Duodenal mucosa (tissue), 2 donors: Measurements from ENCODE around the gene KIF6.

Source experiments
- H3K27ac ChIP-seq: one replicate; pipeline ENCODE4 v1.7.0; 2013; ENCODE audit warnings: low read depth, low read length
- H3K27me3 ChIP-seq, 2 donors: one replicate each; pipeline ENCODE4 v1.7.0; 2013; ENCODE audit warnings: low read length in 2 of 2, control low read depth in 1 of 2; ENCODE audit not compliant: insufficient read depth in 2 of 2, control insufficient read depth in 1 of 2
- H3K36me3 ChIP-seq, 2 donors: one replicate each; pipeline ENCODE4 v1.7.0; 2013; ENCODE audit warnings: low read length in 2 of 2, control low read depth in 1 of 2; ENCODE audit not compliant: insufficient read depth in 2 of 2, control insufficient read depth in 1 of 2
- H3K4me1 ChIP-seq, 2 donors: one replicate each; pipeline ENCODE4 v1.7.0; 2013; ENCODE audit warnings: low read length in 2 of 2, control low read depth in 1 of 2; ENCODE audit not compliant: insufficient read depth in 2 of 2, control insufficient read depth in 1 of 2
- H3K4me3 ChIP-seq, 2 donors: one replicate each; pipeline ENCODE4 v1.7.0; 2013; ENCODE audit warnings: low read length in 2 of 2, low read depth in 1 of 2
- H3K9ac ChIP-seq, 2 donors: one replicate each; pipeline ENCODE4 v1.7.0; 2013; ENCODE audit warnings: low read length in 2 of 2, low read depth in 1 of 2
- H3K9me3 ChIP-seq, 2 donors: one replicate each; pipeline ENCODE4 v1.7.0; 2013; ENCODE audit warnings: low read length in 2 of 2, control low read depth in 1 of 2; ENCODE audit not compliant: control insufficient read depth in 1 of 2

The KIF6 gene

DNA sequence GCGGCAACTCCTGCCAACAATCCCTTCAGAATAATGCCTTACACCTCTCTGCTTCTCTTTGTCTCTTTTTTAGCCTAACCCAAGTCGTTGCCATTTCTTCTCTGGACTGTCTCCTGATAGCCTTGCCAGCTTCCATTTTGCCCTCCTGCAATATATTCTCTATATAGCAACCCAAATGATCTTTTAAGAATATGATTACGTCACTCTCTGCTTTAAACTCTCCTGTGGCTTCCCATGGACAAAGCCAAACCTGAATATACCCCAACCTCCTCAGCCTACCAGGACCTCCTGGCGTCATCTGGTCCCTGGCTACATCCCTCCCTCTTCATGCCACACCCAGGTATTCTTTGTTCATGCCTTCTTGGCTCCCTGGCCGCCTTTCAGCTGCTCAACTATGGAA lies 276.2 kb downstream of the KIF6 start:
- H3K9ac ChIP-seq = no peak overlapping the region
- no peaks in the 10 kb centered on the region for H3K4me1 ChIP-seq

DNA sequence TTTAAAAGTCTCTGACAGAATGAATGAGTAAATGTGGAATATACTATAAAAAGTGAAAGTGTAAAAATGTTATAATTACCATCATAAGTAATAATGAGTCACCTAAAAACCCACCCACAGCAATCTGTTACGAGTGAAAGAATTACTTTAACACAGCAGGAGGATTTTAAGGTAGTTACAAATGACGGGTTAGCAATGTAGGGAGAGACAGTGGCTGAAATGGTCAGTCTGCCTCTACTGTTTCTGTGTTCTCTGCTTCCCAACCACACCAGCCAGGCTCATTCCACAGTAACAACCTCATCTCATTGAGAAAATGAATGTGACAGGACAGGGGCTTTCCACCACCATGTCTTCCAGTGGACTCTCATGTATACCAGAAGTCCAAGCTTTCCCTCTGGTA lies 278.3 kb downstream of the KIF6 start:
- Histone ChIP-seq H3K36me3 (no peaks in the 10 kb centered on the region), H3K4me3 (no peak overlapping the region), H3K27me3 (peaks cover 0 to 6% of the 10 kb centered on the region in 2 donors), H3K9me3 (no peaks in the 10 kb centered on the region), H3K9ac (no peak overlapping the region), H3K27ac (no peak overlapping the region), H3K4me1 (no peaks in the 10 kb centered on the region)

More for the DNA sequence above, 276.2 kb downstream of the KIF6 start:
- no peak overlapping the region for H3K27ac ChIP-seq
- H3K27me3 ChIP-seq = peaks cover 0 to 6% of the 10 kb centered on the region in 2 donors
- H3K36me3 ChIP-seq = no peaks in the 10 kb centered on the region
- no peaks in the 10 kb centered on the region for H3K9me3 ChIP-seq
- no peak overlapping the region for H3K4me3 ChIP-seq

DNA sequence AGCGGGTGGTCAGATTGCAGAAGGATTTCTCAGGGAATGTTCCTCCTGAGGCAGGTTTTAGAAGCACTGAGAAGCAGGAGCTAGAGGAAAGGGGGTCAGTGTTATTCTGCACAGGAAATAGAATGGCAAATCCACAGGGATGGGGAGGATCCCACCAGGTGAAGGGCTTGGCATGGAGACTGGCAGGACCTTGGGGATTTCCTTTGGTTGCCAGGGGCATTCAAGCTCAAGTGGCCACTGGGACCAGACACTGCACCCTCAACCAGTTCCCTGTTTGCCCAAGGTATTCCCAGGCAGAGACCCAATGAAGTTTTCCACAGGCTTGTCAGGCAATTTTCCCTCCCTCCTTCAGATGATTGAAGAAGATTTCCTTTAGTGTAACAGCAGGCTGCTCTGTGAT lies 279.5 kb downstream of the KIF6 start:
- Histone ChIP-seq H3K9ac (no peak overlapping the region), H3K4me3 (no peak overlapping the region), H3K9me3 (no peaks in the 10 kb centered on the region), H3K27ac (no peak overlapping the region), H3K4me1 (no peaks in the 10 kb centered on the region), H3K36me3 (no peaks in the 10 kb centered on the region), H3K27me3 (peaks cover 0 to 6% of the 10 kb centered on the region in 2 donors)

DNA sequence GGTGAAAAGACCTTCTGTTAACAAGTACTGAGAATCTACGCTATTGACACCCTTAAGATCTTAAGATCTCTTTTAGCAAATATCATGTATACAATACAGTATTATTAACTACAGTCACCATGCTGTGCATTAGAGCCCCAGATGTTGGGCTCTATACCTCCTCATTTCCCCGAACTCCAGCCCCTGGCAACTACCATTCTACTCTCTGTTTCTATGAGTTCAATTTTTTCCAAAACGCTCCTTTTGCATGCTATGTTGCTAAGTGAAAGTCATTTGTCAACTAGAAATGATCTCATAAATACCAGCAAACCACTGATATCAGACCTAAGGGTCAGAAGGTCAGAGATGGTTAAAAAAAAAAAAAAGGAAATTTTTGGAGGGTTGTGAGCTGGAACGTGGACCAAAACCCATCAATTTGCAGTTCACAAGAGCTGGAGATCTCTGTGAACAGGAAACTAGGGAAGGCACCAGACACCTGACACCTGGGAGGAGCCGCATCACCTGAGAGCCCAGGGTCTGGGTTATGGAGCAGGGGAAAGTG lies 280.7 kb downstream of the KIF6 start:
- Histone ChIP-seq H3K36me3 (no peaks in the 10 kb centered on the region), H3K4me3 (no peak overlapping the region), H3K9me3 (no peaks in the 10 kb centered on the region), H3K27me3 (peaks cover 0 to 4% of the 10 kb centered on the region in 2 donors), H3K9ac (no peak overlapping the region), H3K4me1 (no peaks in the 10 kb centered on the region), H3K27ac (no peak overlapping the region)

DNA sequence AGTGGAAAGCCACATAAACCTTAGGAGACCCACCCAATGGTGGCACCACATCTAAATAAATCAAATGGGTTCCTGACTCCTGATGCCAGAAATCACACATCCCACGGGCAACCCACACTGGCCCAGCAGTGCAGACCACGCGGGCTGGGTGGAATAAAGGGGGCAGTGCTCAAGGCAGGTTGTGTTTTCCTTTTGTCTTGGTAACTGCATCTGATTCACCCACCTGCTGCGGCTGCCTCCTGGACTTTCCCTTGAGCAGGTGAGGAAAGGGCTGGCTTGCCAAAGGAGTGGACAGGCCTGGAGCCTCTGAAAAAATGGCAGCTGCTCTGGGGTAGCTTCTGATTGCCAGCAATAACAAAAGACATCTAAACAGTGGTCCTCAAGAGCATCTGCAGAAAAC lies 283.2 kb downstream of the KIF6 start:
- Histone ChIP-seq H3K4me1 (no peaks in the 10 kb centered on the region), H3K27me3 (peaks cover 0 to 3% of the 10 kb centered on the region in 2 donors), H3K9ac (no peak overlapping the region), H3K9me3 (no peaks in the 10 kb centered on the region), H3K4me3 (no peak overlapping the region), H3K27ac (no peak overlapping the region), H3K36me3 (no peaks in the 10 kb centered on the region)

DNA sequence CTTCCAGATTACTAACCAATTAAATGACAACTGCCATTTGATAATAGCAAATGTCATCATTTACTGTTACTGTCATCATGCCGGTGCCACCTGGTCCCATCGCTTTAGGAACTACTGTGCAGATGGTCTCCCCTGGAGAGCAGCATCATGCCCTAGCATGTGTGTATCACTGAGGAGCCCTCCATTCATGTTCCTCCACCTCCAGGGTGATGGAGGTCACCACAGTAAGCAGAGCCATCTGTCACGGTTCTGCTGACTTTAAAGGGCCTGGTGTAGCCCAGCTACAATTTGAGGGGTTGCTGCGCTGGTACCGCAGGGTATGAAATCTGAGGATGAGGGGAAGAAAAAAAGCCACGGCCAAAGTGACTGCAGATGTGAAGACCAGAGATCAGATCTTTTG lies 283.9 kb downstream of the KIF6 start:
- H3K4me3 ChIP-seq = no peak overlapping the region
- H3K36me3 ChIP-seq = no peaks in the 10 kb centered on the region
- H3K4me1 ChIP-seq = no peaks in the 10 kb centered on the region
- no peak overlapping the region for H3K27ac ChIP-seq
- H3K9me3 ChIP-seq = no peaks in the 10 kb centered on the region
- no peak overlapping the region for H3K9ac ChIP-seq
- H3K27me3 ChIP-seq = peaks cover 0 to 3% of the 10 kb centered on the region in 2 donors

DNA sequence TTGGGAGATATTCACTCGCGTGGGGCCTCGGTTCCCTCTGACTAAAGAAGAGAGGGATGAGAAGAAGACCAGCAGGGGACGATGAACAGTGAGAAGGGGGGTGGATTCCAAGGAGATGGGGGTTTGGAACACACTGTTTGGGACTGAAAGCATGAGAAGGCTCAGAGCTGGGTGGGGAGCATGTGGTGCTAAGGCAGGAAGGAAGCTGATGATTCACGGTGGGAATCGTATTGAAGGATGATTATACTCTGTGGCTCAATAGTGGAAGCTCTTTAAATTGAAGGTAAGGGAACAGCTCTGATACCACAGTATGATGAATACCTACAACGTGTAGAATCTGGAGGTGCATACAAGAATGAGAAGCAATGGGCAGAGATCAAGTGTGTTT lies 285.2 kb downstream of the KIF6 start:
- Histone ChIP-seq H3K4me1 (no peaks in the 10 kb centered on the region), H3K27ac (no peak overlapping the region)

DNA sequence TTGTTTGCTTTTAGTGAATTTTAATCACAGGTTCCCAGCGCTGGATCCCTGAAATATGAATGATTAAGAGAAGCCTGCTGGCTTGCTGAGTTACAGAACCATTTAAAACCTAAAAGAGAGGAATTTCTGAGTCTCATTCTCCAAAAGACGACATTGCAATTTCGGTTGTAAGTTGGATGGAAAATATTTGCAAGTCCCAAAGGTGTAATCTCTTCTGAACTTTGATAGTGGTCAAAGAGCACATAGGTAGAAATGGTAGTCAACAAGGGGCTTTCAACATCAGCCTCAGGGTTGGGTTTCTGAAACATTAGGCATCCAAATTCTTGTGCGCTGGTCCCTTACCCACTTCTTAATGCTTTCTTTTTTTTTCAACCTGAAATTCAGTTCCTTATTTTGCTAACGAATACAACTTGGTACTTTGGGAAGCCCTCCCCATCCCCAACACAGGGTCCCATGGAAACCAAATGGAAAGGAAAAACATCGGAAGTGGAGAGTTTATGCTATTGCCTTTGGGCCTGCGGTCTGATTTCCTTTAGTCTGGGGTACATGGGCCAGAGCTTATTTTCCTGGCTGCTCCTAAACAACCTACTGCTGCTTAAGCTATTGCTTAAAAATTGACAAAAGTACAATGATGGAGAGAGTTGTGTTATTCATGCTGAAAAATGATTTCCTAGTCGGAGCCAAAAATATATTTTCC lies 285.7 kb downstream of the KIF6 start:
- Histone ChIP-seq H3K27me3 (no peaks in the 10 kb centered on the region), H3K4me3 (no peak overlapping the region), H3K9me3 (no peaks in the 10 kb centered on the region), H3K36me3 (no peaks in the 10 kb centered on the region), H3K27ac (no peak overlapping the region), H3K9ac (no peak overlapping the region), H3K4me1 (no peaks in the 10 kb centered on the region)

More for the DNA sequence above, 285.2 kb downstream of the KIF6 start:
- H3K4me3 ChIP-seq = no peak overlapping the region
- H3K36me3 ChIP-seq = no peaks in the 10 kb centered on the region
- H3K27me3 ChIP-seq = no peaks in the 10 kb centered on the region
- no peaks in the 10 kb centered on the region for H3K9me3 ChIP-seq
- H3K9ac ChIP-seq = no peak overlapping the region

DNA sequence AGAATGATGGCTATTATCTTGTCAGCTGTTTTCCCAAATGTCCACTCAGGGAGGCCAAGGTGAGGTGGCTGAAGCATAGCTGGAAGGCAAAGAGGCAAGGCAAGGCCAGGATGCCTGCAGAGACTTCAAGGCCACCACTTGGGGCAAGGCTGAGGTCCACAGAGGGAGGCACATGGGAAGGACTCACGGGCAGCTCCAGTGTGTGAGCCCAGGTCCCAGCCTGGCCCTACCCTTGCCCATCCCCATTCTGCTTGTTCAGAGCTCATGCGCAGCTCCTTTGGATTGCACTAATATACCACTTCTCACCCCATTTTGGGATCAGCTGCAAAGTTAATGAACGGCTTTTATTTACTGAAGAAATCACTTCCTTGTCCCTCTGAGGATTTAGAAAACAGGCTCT lies 291.6 kb downstream of the KIF6 start:
- Histone ChIP-seq H3K4me1 (peaks cover 8 to 11% of the 10 kb centered on the region in 2 donors), H3K9me3 (no peaks in the 10 kb centered on the region), H3K4me3 (no peak overlapping the region), H3K9ac (no peak overlapping the region), H3K36me3 (no peaks in the 10 kb centered on the region), H3K27me3 (no peaks in the 10 kb centered on the region), H3K27ac (no peak overlapping the region)

DNA sequence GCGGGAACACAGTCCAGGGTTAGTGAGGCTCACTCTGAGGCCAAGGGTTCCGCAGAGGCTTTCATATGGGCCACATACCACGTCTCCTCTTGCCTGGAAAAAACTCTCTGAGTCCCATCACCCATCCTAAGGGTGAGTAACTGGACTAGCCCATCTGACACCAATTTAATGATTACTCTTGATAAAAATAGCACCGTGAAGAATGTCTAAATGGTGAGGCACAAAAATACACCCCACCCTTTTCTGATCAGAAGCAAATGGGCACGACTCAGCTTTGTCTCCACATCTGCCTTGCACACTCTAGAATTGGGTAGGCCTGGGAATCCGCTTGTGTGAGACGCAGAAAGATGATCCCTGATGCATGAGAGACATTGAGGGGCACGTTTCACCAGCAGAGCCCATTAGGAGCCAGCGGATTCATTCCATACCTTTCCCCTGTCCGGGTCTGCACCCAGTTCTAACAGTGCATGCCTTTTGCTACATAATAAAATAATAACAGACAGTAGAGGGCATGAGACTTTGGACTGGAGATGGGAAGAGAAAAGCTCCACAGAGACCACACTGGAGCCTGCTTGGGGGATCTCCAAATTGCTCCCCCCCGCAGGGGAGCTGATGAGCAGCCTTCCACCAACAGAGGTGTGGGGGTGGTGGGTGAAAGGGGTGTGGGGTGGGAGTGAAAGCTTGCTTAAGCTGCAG lies 292.7 kb downstream of the KIF6 start:
- Histone ChIP-seq H3K9ac (no peak overlapping the region), H3K4me3 (no peak overlapping the region)

More for the DNA sequence above, 292.7 kb downstream of the KIF6 start:
- peaks cover 8 to 11% of the 10 kb centered on the region in 2 donors for H3K4me1 ChIP-seq
- no peaks in the 10 kb centered on the region for H3K27me3 ChIP-seq
- no peaks in the 10 kb centered on the region for H3K9me3 ChIP-seq
- no peaks in the 10 kb centered on the region for H3K36me3 ChIP-seq
- H3K27ac ChIP-seq = no peak overlapping the region
